ENCODE results near the gene PTPN13. TPM values are rescaled to one million over a fixed set of nuclear protein-coding genes. Genes with fewer than 3 reads are reported as not detected.

PTPN13 gene
- total RNA-seq, 2 experiments from 2014 or later, result 3.9 to 4.1 TPM

DNA sequence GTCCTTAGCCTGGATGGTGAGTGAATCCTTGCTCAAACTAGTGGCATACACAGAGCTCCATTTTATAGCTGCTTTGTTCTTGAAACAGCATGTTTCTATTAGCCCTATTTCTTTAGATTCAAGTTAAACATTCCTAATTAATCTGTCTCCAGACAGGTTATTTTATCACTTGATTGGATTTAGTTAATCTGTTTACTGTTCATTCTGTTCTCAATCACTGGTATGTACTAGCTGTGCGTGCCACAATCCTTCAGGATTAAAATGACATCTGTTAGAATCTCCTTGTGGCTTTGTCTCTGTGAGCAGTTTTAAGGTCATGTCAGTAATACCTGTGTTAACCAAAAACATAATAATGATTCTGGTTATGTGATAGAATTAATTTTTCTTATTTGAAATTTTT is 36.5 kb downstream of the PTPN13 start:
- H3K27ac Mint-ChIP-seq, result no peak overlapping the region
- H3K27ac ChIP-seq (ENCODE audit: low read depth in 1 of 2, low read length in 2 of 2), result no peak overlapping the region
- H3K9me3 Mint-ChIP-seq, result no peaks in the 10 kb centered on the region
- no peak for TF ChIP-seq CTCF (IDR thresholded peaks at IDR 0.05)
- ChIA-PET CTCF (no interaction called here), POLR2A (no interaction called here)
- intact Hi-C loops (cut with DNase I, micrococcal nuclease), result no loop called here
- no peak for DNase-seq
- no peak overlapping the region for H3K4me3 ChIP-seq (ENCODE audit: low read length)
- H3K36me3 Mint-ChIP-seq (ENCODE audit: low read depth), result no peaks in the 10 kb centered on the region
- no peak for ATAC-seq (ENCODE audit: poor library complexity)
- H3K36me3 ChIP-seq (ENCODE audit: insufficient read depth, low read length), result no peaks in the 10 kb centered on the region
- no peaks in the 10 kb centered on the region for H3K4me1 Mint-ChIP-seq (ENCODE audit: low read depth)
- no peaks in the 10 kb centered on the region for H3K9me3 ChIP-seq (ENCODE audit: control insufficient read depth in 1 of 2, insufficient read depth in 1 of 2, low read length in 2 of 2)
- H3K27me3 ChIP-seq (ENCODE audit: control insufficient read depth in 1 of 2, insufficient read depth in 2 of 2, low read length in 2 of 2), result no peaks in the 10 kb centered on the region
- no peaks in the 10 kb centered on the region for H3K4me1 ChIP-seq (ENCODE audit: insufficient read depth, low read length)
- H3K4me3 Mint-ChIP-seq, result no peak overlapping the region
- H3K27me3 Mint-ChIP-seq, result peaks cover 9% of the 10 kb centered on the region

- Histone ChIP-seq H3K4me3 (ENCODE audit: low read length) (no peak overlapping the region), H3K27me3 (ENCODE audit: control insufficient read depth in 1 of 2, insufficient read depth in 2 of 2, low read length in 2 of 2) (no peaks in the 10 kb centered on the region), H3K27ac (ENCODE audit: low read depth in 1 of 2, low read length in 2 of 2) (no peak overlapping the region), H3K9me3 (ENCODE audit: control insufficient read depth in 1 of 2, insufficient read depth in 1 of 2, low read length in 2 of 2) (no peaks in the 10 kb centered on the region), H3K36me3 (ENCODE audit: insufficient read depth, low read length) (no peaks in the 10 kb centered on the region), H3K4me1 (ENCODE audit: insufficient read depth, low read length) (no peaks in the 10 kb centered on the region)
- ChIA-PET CTCF (no interaction called here), POLR2A (no interaction called here)
- Mint-ChIP-seq H3K27ac (no peak overlapping the region), H3K36me3 (ENCODE audit: low read depth) (no peaks in the 10 kb centered on the region), H3K4me1 (ENCODE audit: low read depth) (no peaks in the 10 kb centered on the region), H3K4me3 (no peak overlapping the region), H3K9me3 (peaks cover 3% of the 10 kb centered on the region), H3K27me3 (peaks cover 9% of the 10 kb centered on the region)
- no peak for ATAC-seq (ENCODE audit: poor library complexity)
- intact Hi-C loops (cut with DNase I, micrococcal nuclease), result no loop called here
- no peak for DNase-seq
- no peak for TF ChIP-seq CTCF (IDR thresholded peaks at IDR 0.05)
Measured at GRCh38 chr4:86631166-86631565, 37.1 kb downstream of the PTPN13 start.

DNA sequence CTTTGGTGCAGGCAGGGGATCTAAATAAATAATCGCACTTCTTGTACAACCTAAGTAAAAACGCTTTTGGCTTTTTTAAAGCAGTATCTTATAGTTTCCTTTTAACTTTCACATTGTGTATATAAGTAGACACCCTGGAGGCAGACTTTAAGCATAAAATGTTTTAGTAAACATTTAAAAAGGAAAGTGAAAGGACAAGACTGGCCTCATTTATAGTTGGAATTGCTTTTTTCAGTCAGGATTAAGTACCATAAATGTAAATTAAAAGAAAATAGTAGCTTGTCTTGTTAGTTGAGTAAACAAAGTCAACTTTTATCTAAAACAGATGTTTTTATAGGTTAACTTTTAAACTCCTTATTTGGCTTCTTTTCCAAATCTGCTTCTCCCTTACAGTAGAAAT is 39.7 kb downstream of the PTPN13 start:
- ATAC-seq (ENCODE audit: poor library complexity), result no peak
- POLR2A ChIA-PET, result no interaction called here
- Mint-ChIP-seq H3K4me1 (ENCODE audit: low read depth) (no peaks in the 10 kb centered on the region), H3K9me3 (peaks cover 3% of the 10 kb centered on the region), H3K36me3 (ENCODE audit: low read depth) (no peaks in the 10 kb centered on the region), H3K27me3 (peaks cover 9% of the 10 kb centered on the region), H3K4me3 (no peak overlapping the region), H3K27ac (no peak overlapping the region)
- H3K27me3 ChIP-seq (ENCODE audit: control insufficient read depth in 1 of 2, insufficient read depth in 2 of 2, low read length in 2 of 2), result no peaks in the 10 kb centered on the region
- TF ChIP-seq CTCF (IDR thresholded peaks at IDR 0.05), result no peak
- no peaks in the 10 kb centered on the region for H3K4me1 ChIP-seq (ENCODE audit: insufficient read depth, low read length)
- H3K27ac ChIP-seq (ENCODE audit: low read depth in 1 of 2, low read length in 2 of 2), result no peak overlapping the region
- H3K4me3 ChIP-seq (ENCODE audit: low read length), result no peak overlapping the region
- CTCF ChIA-PET, result no interaction called here
- no peaks in the 10 kb centered on the region for H3K36me3 ChIP-seq (ENCODE audit: insufficient read depth, low read length)
- intact Hi-C loops (cut with DNase I, micrococcal nuclease), result no loop called here
- H3K9me3 ChIP-seq (ENCODE audit: control insufficient read depth in 1 of 2, insufficient read depth in 1 of 2, low read length in 2 of 2), result no peaks in the 10 kb centered on the region
- DNase-seq, result peak in 1 of 14 experiments; percentile 5

Data from CD4-positive, alpha-beta T cell (primary cell).